Fibroblast of skin of back (primary cell): ENCODE results near the gene RNASET2.

Experiments
- DNase-seq: peaks from one replicate; pipeline ENCODE4 v3.0.0-alpha.2; 2013

RNASET2 gene

GRCh38 chr6:166944666-166945256, 11.6 kb downstream of the RNASET2 start:
- DNase-seq = no peak

DNA sequence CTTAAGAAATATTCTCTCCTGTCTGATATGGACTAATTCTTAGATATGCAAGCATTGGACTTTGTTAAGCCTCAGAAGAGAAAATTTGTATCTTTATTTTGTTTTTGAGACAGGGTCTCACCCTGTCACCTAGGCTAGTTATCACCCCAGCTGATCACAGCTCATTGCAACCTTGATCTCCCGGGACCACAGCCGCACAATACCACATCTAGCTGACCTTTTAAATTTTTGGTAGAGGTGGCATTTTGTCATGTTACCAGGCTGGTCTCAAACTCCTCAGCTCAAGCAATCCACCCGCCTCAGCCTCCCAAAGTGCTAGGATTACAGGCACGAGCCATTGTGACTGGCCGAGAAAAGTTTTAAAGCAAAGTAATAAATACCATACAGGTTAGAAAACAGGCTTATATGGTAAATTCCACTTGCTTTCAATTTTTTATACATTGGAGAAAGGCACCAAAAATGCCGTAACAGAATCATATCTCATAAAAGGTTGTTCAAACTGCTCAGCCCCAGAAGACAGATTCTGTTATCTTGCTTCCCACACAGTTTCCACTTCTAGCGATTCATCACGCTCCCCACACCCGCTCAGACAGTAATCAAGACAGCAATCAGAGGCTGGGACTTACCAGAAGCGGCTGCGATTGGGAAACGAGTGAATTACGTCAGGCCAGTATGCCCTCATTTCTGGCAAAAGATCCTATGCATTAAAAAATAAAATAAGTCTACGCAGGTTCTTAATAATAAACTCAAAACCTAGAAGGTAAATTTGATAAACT, 13.8 kb downstream of the RNASET2 start:
- DNase-seq = no peak

DNA sequence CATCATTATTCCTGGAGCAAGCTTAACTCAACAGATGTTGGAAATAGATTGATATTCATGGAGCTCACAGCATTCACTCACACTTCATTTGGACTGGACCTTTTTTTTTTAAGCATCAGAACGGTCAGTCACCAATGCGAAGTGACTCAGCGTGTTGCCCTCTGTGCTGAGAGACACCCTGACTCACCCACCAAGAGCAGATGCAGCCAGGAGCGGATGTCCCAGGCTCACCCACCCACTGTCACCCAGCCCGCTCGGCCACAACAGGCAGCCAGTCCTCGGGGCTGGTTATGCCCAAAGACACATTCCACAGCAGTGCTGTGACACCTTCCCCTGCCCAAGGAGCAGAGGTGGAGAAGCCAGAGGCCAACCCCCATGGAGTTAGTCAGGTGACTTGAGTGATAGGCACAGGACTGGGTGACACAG, 15.7 kb downstream of the RNASET2 start:
- DNase-seq = peak; percentile 30

DNA sequence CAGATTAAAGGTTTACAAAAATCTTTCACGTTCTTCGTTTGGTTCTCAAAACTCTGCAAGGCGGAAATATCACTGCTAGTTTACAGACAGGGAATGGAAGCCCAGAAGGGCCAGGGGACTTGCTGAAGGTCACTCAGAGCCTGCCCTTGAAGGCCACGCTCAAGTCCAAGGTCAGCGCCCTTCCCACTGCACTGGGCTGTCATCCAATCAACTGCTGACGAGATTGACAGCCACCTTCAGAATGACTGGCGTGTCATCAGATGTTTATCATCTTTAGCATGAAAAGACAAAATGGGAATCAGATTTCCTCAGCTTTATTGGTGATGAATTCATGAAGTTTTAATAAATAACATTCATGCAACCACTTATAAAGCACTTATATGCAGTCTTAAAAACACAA, 16.5 kb downstream of the RNASET2 start:
- no peak for DNase-seq

DNA sequence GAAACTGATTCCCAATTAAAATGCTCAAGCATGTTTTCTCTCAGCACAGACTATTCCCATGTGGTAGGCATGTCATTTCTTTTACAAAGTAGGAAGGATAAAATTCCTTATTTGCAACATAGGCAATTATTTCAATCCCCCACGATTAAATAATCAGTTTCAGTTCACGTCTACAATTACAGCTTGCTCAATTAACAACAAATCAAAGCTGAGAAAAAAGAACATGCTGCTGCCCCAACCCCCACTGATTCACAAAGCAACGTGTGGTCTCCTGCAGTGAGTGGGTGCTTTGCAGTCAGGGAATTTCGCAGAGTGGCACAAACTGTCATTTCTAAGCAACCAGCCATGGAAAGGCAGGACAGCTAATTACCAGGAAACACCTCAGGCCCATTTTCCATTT, 17.0 kb downstream of the RNASET2 start:
- DNase-seq = no peak

GRCh38 chr6:166938704-166939103, 17.6 kb downstream of the RNASET2 start:
- no peak for DNase-seq

GRCh38 chr6:166938150-166938549, 18.2 kb downstream of the RNASET2 start:
- DNase-seq = no peak

- DNase-seq = no peak
These were observed 18.6 kb downstream of the RNASET2 start for GRCh38 chr6:166937746-166938145.

- DNase-seq = no peak
These were observed 20.1 kb downstream of the RNASET2 start for GRCh38 chr6:166936079-166936787.

DNA sequence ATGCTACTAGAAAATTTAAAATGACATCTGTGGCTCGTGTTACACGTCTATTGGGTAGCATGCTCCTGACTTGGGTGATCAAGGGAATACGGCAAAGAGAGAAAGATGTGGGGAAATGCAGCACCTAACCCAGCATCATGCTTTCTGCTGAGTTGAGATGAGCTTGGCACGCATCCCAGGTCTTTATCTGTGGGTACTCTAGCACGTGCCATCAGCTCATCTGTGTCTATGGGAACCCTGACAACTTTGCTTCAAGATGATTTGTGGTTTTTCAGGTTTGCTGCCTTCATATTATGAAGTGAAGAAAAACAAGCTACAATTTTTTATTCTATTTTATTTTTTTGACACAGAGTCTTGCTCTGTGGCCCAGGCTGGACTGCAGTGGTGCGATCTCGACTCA, 21.0 kb downstream of the RNASET2 start:
- DNase-seq = no peak

GRCh38 chr6:166934174-166934573, 22.2 kb downstream of the RNASET2 start:
- no peak for DNase-seq

GRCh38 chr6:166933396-166933795, 23.0 kb downstream of the RNASET2 start:
- DNase-seq = no peak

DNA sequence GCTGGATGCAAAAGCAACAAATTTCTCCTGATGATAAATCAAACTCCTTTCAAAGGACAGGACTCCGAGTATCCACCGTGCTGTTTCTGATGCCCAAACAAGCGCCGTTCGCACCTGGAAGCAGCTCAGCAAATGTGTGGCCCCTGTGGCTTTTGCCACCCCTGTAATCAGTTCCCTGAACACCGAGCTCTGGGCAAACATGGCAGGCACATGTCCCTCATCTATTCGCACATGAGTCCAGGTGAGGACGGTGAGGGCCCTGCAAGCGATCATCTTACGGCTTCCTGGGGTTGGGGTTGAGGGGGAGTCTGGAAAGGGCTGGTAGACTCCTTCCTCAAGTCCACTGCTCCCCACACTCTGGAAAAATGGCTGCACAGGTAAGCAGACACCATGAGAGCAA, 23.7 kb downstream of the RNASET2 start:
- DNase-seq = no peak

DNA sequence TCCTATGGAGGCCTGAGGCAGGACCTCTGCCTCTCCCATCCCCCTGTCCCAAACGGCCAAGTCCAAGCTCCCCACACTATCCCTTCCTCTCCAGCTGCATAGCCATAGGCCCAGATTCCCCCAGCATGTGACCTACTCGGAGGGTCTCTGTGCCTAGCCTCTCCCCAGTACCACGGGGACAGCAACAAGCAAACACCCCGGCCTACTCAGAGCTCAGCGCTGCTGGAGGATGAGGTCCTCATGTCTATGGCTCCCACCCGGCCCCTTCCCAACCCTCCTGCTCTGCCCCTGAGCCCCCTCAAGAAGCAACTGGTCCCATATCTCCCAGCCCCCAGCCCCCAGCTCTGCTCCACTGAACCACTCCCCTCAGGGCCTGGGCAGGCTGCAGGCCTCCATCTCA, 24.2 kb downstream of the RNASET2 start:
- no peak for DNase-seq

- no peak for DNase-seq
These were observed 24.9 kb downstream of the RNASET2 start for GRCh38 chr6:166931426-166931970.

GRCh38 chr6:166930354-166930891, 25.9 kb downstream of the RNASET2 start:
- DNase-seq = no peak

GRCh38 chr6:166929542-166930189, 26.7 kb downstream of the RNASET2 start:
- no peak for DNase-seq

GRCh38 chr6:166928644-166929541, 27.5 kb downstream of the RNASET2 start:
- DNase-seq = no peak

GRCh38 chr6:166927935-166928643, 28.3 kb downstream of the RNASET2 start:
- no peak for DNase-seq

- no peak for DNase-seq
These were observed 29.0 kb downstream of the RNASET2 start for GRCh38 chr6:166927240-166927934.
